ENCODE measurements around the gene DGCR2.
"Not testable (repeated sequence)": the region's sequence is repeated elsewhere in the genome, so short reads cannot be mapped to it uniquely, and the experiment has no call there.

The DGCR2 gene

DNA sequence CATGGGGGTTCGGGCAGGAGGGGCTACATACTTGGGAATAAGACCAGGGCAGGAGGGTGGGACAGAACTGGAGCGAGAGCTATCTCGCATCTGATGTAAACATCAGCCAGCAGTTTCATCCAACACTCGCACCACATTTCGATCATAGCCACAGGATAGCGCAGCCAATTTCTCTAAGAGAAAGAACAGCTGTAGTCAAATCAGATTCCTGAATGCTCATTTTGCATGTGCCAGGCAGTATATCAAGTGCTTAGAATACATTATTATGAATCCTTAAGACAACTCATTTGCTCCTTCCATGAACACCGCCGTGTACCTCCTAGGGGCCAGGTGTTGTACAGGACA, 14.5 kb downstream of the DGCR2 start:
- no peak for DNase-seq

DNA sequence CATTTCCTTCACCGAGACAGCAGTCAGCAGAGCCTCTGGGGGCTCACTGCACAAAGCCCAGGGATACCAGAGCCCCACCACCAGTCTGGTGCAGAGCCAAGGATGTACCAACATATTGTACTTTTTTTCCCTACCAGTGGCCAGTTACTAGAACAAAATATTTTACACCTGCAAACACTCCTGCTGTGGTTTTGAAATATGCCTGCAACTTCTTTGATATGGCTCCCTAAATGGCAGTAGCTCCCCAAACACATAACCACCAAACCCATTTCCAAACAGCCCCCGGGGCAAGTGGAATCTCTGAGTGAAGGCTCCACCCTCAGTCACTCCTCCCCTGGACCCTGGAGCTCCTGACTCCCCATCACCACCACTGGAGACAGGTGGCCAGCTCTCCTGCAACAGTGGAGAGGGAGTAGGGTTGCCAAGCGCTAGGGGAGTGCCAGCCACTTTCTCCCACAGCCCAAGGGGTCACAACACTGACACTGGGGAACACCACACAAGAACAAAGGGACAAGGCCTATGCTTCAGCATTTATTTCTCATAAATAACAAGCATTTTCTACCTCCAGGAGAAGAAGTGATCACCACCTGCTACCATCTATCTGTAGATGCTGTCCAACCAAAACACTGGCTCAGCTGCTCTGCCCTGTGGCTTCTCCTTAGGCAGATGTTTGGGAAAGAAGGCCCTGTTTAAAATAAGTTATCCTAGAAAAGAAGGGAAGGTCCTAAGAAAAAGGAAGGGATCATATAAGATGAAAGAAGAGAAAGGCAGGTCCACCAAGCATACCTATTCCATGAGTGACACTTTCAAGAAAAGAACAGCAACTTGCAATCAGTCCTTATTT, 15.1 kb downstream of the DGCR2 start:
- DNase-seq: no peak

DNA sequence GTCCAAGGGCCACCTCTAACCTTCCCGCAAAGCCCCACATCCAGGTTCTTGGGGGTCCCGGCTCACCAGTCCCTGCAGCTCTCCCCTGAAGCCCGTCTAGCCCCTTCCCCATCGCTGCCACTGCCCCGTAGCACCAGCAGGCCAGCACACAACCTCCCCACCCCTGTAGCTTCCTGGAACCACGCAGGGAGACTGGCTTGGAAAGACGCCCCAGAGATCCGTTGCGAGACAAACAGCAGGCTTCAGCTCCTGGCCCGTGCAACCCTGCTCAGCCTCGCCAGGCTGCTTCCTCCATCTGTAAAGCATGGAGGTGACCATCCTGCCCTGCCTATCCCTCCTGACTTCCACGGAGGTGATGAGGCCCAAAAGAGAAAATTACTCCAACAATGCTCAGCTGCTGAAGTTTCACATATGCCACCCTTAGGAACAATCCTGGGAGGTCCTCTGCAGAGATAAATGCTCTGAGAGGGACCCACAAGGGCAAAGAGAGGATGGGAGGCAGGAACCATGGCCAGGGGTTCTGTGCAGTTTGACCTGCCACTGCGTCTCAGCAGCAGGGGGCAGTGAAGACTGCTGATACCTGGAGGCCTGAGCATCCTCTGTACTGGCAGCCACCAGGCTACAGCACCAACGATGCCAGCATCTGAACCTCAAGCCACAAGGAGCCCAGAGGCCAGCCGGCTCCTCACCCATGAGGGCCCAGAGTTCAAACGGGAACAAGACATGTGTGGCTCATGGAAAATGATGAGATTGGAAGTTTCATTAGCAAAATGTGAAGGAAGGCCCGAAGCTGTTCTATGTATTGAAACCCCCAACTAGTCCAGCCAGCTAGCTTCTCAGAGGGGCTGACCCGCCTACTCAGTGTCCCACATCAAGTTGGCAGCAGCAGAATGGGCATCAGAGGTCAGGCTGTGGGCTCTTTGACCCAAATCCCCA, 16.1 kb downstream of the DGCR2 start:
- DNase-seq: peak; percentile 26 to 51

GRCh38 chr22:19105456-19105855, 16.8 kb downstream of the DGCR2 start:
- DNase-seq: no peak

DNA sequence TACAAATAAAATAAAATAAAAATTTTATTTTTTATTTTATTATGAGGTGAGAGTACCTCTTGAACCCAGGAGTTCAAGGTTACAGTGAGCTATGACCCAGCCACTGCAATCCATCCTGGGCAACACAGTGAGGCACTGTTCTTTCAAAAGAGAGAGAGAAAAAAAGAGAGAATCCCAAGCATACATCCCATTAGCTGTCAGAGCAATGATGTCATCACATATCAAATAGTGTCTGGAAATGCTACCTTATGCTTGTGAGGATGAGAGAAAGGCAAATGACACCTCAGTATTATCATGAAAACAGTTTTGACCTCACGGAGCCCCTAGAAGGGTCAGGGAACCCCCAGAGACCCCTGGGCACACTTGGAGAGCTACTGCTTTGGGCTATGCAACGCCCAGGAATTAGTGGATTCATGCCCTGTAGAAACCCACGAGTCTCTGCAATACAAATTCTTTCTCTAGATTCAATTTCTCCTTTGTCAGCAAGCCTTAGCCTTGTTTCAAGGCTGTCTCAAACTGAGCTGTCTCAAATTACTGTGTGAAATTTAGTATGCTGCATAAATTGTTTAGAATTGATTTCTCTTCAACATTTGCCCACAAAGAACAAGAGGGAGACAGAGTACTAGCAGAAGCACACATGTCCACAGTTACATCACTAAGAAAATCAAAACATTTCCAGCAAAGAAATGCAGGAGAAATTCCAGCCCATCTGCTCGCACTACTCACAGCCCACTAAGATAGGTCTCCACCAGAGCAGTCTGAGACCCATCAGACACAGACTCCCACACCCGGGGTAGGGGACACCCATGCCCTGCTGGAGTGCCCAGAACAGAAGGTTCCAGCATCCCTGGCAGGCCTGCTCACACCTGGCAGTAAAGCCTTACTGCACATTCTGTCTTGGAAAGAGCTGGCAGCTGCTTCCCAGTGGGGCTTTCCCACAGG, 18.1 kb downstream of the DGCR2 start:
- no peak for DNase-seq

GRCh38 chr22:19098157-19098556, 24.1 kb downstream of the DGCR2 start:
- DNase-seq: no peak

DNA sequence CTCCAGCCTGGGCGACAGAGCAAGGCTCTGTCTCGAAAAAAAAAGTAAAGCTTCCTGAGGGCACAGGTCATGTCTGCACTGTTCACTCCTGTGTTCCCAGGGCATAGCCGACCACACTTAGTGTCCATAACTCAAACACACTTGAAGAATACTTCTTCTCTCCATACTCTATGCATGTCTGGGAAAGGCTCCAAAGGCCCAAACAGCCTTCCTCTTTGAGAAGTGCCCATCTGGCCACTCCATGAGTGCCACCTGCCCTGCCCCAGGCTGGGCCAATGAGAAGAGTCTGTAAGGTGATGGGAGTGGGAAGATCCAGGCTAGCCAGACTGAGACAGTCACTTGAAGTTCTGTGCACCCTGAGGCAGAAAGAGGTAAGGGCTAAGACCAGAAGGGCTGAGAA, 24.7 kb downstream of the DGCR2 start:
- no peak for DNase-seq

DNA sequence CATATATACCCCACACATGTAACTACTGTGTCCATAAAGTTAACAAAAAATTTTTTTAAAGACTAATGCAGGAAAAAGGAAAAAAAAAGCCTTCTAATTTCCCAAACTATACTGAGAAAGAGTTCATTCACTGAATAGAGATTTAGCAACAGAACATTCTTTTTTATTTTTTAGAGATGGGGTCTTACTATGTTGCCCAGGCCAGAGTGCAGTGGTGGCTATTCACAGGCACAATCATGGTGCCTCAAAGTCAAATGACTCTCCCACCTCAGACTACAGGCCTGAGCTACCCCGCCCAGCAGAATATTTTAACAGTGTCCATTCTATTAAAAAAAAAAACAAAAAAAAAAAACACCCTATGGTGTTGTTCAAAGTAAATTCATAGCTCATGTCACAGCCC, 25.7 kb downstream of the DGCR2 start:
- DNase-seq: no peak

- no peak for DNase-seq
These were observed 27.7 kb downstream of the DGCR2 start for GRCh38 chr22:19094393-19094997.

DNA sequence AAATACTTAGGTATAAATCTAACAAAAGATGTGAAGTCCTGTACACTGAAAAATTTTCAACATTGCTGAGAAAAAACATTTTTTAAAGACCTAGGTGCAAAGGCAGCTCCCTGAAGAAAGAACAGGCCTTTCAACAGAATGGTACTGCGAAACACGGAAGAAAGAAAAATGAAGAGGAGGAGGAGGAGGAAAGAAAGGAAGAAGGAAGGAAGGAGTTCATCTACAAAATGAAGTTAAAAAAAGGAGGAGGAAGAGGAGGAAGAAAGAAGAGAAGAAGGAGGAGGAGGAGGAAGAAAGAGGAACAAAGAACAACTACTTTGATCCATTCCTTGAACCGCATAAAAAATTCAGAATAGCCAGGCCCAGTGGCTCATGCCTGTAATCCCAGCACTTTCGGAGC, 29.5 kb downstream of the DGCR2 start:
- no peak for DNase-seq

- no peak for DNase-seq
These were observed 31.6 kb downstream of the DGCR2 start for GRCh38 chr22:19090586-19091127.

- no peak for DNase-seq
These were observed 32.0 kb downstream of the DGCR2 start for GRCh38 chr22:19090183-19090582.

DNA sequence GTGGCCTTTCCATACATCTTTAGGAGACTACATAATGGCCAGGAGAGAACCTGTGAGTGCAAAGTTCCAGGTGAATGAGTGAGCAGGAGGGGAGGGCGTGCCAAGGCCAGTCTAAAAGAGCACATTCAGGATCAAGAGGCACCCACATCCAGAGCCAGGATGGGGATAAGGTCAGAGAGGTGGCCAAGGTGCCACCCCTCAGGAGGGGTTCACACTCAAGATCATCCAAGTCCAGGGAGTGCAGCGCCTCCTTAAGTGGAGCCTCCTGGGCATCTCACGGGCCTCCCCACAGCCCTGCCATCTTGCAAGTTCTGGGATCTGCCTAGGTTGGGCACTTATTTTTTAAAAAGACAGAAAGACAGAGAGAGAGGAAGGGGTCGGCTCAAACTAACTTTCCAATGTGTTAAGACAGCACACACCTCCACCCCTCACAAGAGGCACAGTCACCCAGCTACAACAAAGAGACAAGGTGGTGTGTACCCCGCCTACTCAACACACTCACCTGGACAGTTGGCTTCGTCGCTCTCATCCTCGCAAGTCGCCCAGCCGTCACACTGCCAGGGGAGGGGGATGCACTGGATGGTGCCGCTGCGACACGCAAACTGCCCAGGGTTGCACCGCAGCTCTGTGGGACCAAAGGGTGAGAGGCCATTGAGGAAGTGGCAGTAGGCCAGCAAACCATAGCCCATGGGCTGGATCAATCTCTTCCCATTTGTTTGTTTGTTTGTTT, 33.2 kb downstream of the DGCR2 start:
- DNase-seq: no peak

DNA sequence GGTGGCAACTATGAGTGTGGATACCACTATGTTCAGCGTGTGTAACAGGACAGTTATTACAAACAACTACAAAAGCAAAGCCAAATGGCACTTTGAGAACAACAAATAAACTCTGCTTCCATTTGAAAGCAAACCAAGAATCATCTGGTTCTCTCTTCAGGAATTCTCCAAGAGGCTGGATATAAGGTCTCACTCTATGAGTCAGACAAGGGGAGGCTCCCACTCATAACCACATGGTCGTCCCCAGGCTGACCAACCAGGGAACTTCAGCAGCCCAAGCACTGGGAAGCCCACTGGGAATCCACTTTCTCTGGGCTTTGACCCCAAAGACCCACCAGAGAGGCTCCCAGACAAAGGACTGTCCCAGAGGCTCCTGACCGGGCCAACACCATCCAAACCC, 35.3 kb downstream of the DGCR2 start:
- DNase-seq: no peak

DNA sequence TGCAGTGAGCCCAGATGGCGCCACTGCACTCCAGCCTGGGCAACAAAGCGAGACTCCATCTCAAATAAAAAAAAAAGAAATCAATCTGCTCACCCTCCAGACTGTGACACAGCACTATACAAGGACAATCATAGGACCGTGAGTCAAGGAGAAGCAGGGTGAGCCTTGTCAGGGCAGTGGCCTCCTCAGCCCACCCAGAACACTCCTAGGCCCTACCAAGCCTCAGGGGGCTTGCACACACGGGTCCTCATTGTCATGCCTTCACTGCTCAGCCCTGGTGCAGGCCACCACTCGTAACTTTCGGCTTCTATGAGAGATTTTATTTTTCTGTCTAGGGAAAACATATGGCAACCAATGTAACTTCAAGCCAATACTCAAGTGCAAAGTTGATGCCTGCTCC, 35.8 kb downstream of the DGCR2 start:
- DNase-seq: no peak

GRCh38 chr22:19085233-19085718, 36.9 kb downstream of the DGCR2 start:
- no peak for DNase-seq

DNA sequence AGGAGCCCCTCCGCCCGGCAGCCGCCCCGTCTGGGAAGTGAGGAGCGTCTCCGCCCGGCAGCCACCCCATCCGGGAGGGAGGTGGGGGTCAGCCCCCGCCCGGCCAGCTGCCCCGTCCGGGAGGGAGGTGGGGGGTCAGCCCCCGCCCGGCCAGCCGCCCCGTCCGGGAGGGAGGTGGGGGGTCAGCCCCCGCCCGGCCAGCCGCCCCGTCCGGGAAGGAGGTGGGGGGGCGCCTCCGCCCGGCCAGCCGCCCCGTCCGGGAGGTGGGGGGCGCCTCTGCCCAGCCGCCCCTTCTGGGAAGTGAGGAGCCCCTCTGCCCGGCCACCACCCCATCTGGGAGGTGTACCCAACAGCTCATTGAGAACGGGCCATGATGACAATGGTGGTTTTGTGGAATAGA, 37.6 kb downstream of the DGCR2 start:
- DNase-seq: not testable (repeated sequence)

GRCh38 chr22:19084126-19084525, 38.1 kb downstream of the DGCR2 start:
- DNase-seq: not testable (repeated sequence)

GRCh38 chr22:19082793-19083192, 39.4 kb downstream of the DGCR2 start:
- DNase-seq: no peak

- no peak for DNase-seq
These were observed 40.1 kb downstream of the DGCR2 start for GRCh38 chr22:19082101-19082500.

DNA sequence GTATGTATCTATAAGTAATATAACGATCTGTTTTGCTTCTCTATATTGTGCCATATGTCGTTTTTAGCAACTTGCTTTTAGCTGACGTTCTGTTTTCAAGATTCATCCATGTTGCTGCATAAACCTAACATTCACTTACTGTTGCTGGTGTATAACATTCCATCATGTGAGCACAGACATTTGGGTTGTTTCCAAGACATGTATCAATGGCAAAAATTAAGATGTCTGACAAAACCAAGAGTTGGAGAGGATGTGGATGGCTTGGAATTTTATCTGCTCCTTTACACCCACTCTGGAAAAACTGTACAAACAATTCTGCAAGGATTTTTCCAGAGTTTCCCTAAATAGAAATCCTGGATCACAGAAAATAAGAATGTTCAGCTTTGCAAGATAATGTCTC, 40.9 kb downstream of the DGCR2 start:
- no peak for DNase-seq
